GM18909 (cell line): ENCODE data around the gene HNRNPUL2.

Experiments
- ATAC-seq: cut with Tn5 transposase; IDR thresholded peaks from one replicate; pipeline ENCODE4 v1.9.1; 2021; ENCODE audit warnings: mild to moderate bottlenecking; ENCODE audit not compliant: unreplicated experiment, poor library complexity

Gene HNRNPUL2

GRCh38 chr11:62728171-62728988, 1.1 kb upstream of the HNRNPUL2 start, which contains the start of gene TTC9C:
Gene TTC9C (plus strand): TSS chr11:62728486. CDS start chr11:62728849, 363 bp downstream.
- ATAC-seq: peak; percentile 22

DNA sequence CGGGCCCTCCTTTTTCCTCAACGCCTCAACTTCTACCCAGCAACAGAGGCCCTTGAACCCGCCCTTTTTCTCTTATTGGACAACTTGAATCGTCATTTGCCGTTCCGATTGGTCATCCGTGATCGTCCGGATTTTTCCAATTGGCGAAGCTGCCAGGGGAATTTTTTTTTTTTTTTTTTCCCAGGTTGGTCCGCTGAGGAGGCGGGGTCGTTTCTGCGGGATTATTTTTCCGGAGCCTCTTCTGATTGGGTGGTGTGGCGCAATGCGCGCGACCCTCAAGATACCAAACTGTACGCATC, 564 bp upstream of the HNRNPUL2 start:
- ATAC-seq: peak; percentile 63

DNA sequence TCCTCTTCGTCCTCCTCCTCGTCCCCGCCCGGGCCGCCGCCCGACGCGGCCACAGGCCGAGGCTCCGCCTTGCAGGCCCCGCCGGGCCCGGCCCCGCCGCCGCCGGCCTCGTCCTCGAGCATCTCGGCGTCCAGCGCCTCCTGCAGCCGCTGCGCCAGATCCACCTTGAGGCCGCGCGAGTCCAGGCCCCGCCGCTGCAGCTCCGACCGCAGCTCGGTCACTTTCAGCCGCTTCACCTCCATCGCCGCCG, 417 bp downstream of the HNRNPUL2 start:
- no peak for ATAC-seq

DNA sequence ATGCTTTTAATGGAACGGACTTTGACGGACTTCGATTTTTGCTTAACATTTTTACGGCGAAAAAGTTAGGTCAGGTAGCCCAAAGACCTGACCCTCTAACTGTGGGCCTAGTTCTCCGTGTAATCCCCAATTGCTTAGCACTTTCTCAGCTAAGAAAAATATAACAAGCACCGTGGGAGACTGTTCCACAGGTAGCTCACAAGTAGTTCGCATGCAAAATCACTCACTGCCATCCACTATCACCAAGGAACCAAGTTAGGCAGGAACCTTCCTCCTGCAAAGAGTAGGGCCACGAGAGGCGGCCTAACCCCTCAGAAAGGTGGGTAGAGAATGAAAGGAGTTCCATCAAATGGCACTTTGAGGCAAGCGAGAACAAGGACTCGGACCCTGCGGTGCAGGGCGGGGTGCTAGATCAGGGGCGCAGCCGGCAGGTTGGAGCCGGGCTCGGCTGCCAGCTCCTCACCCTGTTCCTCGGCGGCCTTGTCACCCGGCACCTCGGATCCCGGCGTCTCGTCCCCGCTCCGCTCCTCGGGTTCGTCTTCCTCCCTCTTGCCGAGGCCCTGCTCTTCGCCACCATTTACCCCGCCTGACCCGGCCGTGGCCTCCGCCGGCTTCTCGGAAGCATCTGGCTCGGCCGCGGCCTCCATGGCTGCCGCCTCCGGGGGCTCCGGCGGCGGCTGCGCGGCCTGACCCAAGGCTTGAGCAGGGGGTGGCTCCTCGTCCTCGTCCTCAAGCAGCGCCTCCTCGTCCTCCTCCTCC, 922 bp downstream of the HNRNPUL2 start:
- no peak for ATAC-seq

DNA sequence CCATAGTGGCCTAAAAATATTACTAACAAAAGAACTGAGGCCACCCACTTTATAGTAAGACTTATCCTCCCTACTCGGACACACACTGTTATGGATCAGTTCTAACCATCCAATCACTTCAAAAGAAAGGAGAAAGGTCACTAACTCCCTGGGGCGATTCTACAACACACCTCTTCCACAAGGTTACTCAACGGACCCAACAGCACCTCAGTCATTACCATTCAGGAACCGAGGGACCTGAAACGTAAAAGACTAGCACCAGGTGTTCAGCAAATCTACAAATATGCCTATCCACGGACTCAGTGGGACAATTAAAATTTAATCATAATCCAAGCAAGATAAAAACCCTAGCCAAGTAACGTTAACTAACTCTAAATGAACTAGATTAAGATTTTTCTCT, 1.6 kb downstream of the HNRNPUL2 start:
- ATAC-seq: no peak

GRCh38 chr11:62724171-62724570, 3.1 kb downstream of the HNRNPUL2 start:
- no peak for ATAC-seq

- ATAC-seq: no peak
Measured at GRCh38 chr11:62721994-62722393, 5.3 kb downstream of the HNRNPUL2 start.

GRCh38 chr11:62719302-62719978, 7.8 kb downstream of the HNRNPUL2 start:
- ATAC-seq: no peak

DNA sequence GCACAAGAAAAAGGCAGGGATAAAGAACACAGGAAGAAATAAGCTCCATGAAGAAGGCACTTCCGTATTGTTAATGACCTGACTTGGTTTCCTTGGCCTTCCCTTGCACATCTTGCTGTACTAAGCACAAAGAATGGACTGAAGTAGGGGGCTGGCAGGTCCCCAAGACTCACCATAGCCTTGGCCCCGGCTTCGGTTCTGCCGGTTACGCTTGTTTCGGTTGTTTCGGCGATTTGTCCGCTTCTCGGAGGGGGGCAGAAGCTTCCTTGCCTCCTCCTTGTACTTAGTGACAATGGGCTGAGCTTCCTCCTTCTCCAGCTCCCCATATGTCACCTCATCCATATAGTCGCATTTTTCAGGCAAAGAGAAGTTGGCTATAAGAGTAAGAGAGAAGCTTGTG, 10.4 kb downstream of the HNRNPUL2 start:
- no peak for ATAC-seq

GRCh38 chr11:62716206-62716605, 11.1 kb downstream of the HNRNPUL2 start:
- ATAC-seq: no peak

- no peak for ATAC-seq
Measured at GRCh38 chr11:62715150-62716130, 11.8 kb downstream of the HNRNPUL2 start.

GRCh38 chr11:62713343-62713742, 13.9 kb downstream of the HNRNPUL2 start:
- ATAC-seq: no peak

- no peak for ATAC-seq
Measured at GRCh38 chr11:62712861-62713260, 14.4 kb downstream of the HNRNPUL2 start.

GRCh38 chr11:62712276-62712812, 14.9 kb downstream of the HNRNPUL2 start:
- no peak for ATAC-seq

DNA sequence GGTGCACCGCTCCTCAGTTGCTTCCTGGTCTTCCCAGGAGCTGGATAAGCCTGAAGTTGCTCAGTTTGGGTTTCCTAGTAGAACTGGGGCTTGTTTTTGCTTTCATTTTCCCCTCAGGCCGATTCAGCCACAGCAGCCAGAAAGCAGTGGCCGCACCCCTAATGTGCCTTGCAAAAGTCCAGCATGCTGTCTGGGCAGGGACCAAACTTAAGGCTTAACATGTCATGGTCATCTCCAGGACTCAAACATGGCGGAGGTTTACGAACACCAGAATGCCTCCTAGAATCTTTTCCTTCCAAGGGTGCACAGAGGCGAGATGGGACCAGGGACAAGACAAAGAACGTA, 17.3 kb downstream of the HNRNPUL2 start:
- ATAC-seq: no peak

DNA sequence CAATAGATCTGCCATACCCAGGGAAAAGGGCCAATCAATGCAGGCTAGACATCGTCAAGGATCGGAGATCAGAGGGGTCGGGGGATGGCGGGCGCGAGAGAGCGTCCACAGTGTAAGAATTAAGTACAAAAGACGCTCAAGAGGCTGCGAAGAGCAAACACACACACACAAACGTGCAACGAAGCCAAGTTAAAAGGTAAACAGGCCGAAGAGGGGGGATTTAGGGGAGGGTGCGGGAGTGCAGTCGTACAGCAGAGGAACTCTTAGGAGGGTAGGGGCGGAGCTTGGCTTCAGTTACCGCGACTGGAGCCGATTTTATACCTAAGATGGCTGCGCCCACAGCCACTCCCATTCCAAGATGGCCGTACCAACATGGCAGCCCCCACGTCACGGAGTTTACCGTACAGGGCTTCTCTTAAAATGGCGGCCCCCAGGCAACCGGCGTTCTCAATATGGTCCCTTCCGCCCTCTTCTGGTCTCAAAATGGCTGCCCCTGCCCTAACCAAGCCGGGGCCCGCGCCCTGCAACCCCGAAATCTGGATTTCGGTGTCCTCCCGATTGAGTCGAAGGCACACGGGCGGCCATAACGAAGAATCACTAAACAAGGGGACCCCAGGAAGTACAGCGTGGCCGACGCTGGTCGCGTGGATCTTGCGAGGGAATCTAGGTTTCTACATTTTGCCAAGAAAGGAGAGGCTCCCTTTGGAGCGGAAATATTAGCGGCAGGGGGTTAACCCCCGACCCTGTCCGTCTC, 17.8 kb downstream of the HNRNPUL2 start:
- ATAC-seq: peak; percentile 64

DNA sequence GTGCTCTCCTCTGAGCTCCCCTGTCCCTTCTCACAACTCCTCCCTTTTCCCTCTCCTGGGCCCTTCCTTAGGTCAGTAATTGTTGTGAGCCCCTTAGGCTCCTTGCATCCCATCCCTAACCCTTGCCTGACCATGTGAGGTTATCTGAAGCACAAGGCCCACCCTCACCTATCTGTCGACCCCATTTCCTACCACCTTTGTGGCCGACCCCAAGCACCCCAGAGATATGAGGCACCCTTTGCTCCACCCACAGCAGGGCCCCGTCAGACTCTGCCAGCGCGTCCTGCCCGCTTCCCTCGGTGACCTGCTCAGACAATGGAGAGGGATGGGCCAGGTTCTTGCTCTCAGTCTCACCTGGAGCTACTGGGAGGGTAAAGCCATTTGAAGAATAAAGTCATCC, 18.5 kb downstream of the HNRNPUL2 start:
- peak; percentile 4 for ATAC-seq

- ATAC-seq: no peak
Measured at GRCh38 chr11:62708392-62708791, 18.9 kb downstream of the HNRNPUL2 start.

DNA sequence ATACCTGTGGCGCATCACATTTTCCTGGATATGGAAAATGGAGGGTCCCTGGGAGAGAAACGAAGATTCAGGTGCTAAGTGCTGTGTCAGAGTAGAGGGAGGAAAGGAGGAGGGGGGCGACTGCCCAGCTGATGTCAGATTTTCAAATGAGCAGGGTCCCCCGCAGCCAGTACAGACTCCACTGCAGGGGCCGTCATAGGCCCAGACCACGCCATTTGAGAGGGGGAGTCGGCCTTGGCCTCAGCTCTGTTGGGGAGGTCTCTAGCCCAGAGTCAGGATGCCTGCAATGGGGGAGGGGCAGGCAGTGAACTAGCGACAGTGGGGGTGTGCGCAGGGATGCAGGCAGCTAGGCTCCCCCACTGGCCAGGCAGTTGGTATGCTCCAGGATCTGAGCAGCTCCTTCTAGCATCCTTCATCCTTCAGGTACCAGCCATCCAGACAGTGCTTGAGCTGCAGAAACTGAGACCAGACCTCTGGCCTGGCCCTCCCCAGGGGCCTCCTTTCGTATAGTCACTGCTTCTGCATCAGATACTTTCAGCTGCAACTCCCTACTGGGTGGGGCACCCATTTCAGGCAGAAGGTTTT, 19.9 kb downstream of the HNRNPUL2 start, which contains the start of the genes BSCL2 and GNG3:
BSCL2 (minus strand) TSS at position 148 of the 585 bp plus-strand sequence. CDS start 229 bp downstream, outside the sequence.
GNG3 (plus strand) TSS at position 400 of the 585 bp plus-strand sequence. CDS start 620 bp downstream, outside the sequence.
- no peak for ATAC-seq
